HG03521 (cell line): ENCODE measurements around the gene KRTAP10-11.

Source experiments
- ATAC-seq: cut with Tn5 transposase; IDR thresholded peaks from one replicate; pipeline ENCODE4 v1.9.1; 2021; ENCODE audit warnings: mild to moderate bottlenecking, moderate library complexity; ENCODE audit not compliant: unreplicated experiment

KRTAP10-11 gene

GRCh38 chr21:44692798-44693512 lies 46.7 kb downstream of the KRTAP10-11 start:
- ATAC-seq = no peak

GRCh38 chr21:44694776-44695175 lies 48.6 kb downstream of the KRTAP10-11 start:
- ATAC-seq = no peak

- ATAC-seq = no peak
These were observed 49.0 kb downstream of the KRTAP10-11 start for GRCh38 chr21:44695184-44695583.

- no peak for ATAC-seq
These were observed 49.4 kb downstream of the KRTAP10-11 start for GRCh38 chr21:44695641-44696040.

- no peak for ATAC-seq
These were observed 50.4 kb downstream of the KRTAP10-11 start for GRCh38 chr21:44696572-44696971.
